COLO668 (cell line): ENCODE data around the gene FRMD4A.
"Not testable (repeated sequence)": the region's sequence is repeated elsewhere in the genome, so short reads cannot be mapped to it uniquely, and the experiment has no call there.

Experiments
- DNase-seq: peaks from one replicate; lab custom pipeline; 2025; ENCODE audit not compliant: unreplicated experiment; lab: John Stamatoyannopoulos, UW

FRMD4A gene

DNA sequence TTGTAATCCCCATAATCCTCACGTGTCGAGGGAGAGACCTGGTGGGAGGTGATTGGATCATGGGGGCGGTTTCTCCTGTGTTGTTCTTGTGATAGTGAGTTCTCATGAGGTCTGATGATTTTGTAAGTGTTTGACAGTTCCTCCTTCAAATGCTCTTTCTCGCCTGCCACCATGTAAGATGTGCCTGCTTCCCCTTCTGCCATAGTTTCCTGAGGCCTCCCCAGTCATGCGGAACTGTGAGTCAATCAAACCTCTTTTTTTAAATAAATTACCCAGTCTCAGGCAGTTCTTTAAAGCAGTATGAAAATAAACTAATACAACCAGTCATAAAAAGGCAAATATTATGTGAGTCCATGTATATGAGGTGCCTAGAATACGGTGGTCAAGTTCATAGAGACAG lies 87.5 kb downstream of the FRMD4A start:
- DNase-seq, result no peak

DNA sequence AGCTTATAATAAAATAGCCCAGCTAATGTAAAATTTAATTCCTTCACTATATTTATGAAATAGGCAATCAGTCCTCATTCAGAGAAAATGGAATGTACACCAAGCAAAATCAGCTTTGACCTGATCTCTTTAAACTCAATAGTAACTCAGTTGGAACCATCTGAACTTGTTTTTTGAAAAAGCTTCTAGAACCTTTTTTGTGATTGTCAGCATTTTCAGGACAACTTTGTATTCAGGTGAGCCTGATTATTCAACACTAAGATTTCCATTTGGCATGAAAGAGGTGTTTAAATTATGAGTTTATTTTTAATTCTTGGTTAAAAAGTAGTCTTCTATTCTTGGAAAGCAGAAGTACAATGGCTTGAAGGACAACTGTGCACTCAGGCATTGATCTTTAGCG lies 89.5 kb downstream of the FRMD4A start:
- no peak for DNase-seq

DNA sequence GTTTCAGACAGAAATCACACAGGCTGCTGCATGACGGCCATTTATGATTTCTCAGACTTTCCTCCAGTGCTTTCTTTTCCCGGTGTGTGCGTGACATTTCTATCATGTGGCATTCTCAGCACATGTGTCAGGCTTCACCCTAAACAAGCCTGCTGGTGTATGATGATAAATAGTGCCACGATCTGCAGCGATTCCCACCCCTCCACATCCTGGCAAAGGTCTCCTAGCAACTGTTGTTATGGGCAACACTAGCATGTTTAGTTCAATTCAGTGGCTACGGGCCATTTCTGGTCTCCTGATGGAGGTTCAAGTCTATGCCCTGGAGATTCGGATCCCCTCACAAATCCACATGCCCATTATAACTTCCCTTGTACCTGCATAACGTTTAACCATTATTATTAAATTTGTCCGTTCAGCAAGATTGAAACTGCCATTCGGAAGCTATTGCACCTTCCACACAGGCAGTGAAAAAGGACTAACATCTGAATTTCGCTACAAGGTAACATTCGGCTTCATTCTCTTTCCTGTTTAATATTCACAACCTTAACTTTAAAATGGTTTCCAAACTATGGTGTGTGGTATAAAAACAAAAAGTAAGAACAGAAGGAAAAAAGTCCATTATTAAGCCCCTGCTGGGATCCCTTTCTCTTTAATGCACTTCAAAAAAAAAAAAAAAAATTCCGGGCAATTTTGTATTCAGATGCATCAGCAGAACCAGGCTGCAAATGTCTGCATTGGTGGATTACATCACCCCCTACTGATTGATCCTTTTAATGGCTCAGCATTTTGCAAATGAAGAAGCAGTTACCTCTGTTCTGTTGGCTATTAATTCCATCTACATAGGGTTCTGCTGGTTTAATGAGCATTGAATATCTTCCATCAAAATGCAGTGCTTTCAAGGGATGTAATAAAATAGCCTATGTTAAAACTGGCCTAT lies 90.2 kb downstream of the FRMD4A start:
- DNase-seq, result peak; percentile 1

DNA sequence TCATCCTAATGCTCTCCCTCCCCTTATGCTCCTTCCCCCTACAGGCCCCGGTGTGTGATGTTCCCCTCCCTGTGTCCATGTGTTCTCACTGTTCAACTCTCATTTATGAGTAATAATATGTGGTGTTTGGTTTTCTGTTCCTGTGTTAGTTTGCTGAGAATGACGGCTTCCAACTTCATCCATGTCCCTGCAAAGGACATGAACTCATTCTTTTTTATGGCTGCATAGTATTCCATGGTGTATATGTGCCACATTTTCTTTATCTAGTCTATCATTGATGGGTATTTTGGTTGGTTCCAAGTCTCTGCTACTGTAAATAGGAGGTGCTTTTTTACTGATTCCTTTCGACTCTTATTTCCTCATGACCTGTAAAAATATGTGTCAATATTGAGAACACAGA lies 92.1 kb downstream of the FRMD4A start:
- DNase-seq, result not testable (repeated sequence)

DNA sequence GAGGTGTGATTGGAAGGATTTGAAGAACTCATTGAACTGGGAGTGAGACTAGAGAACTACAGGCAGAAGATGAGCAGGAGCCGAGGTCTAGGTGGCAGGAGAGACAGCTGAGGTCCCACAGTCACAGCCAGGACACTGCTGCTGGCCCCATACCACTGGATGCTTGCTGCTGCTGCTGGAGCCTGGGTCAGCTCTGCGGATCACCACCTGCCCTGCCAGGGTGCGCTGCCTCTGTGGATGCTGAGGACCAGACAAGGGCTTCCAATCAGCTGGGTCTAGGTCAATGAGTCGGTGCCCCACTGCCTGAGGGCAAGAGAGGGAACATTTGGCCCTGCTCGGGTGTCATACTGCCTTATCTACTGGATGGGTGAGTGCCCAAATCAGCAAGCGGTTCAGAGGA lies 94.4 kb downstream of the FRMD4A start:
- no peak for DNase-seq

DNA sequence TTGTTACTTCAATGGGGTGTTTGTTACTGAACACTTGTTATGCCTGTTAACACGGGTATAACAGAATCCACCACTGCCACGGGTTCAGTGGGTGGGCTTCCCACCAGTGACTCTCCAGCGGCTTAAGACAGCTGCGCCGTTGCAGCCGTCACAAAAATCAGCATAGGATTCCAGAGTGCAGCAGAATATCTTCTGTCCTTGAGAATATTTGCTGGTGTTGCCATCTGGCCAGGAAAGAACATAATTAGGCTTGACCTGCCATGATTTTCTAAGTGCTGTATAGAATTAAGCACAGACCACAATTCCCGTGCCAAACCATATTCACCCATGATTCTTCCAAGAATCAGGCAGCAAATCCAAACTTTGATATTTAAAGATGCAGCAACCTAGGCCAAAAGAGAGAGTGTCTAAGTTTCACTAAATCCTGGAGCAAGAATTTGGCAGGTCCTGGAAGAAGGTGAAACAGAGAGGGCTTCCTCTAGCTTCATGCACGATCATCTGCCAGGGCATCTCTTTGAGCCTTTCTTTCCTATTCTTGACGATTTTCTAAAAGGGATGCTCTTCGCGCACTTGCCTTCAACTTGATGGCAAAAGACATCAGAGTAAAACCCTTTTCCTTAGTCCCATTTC lies 95.0 kb downstream of the FRMD4A start:
- no peak for DNase-seq

DNA sequence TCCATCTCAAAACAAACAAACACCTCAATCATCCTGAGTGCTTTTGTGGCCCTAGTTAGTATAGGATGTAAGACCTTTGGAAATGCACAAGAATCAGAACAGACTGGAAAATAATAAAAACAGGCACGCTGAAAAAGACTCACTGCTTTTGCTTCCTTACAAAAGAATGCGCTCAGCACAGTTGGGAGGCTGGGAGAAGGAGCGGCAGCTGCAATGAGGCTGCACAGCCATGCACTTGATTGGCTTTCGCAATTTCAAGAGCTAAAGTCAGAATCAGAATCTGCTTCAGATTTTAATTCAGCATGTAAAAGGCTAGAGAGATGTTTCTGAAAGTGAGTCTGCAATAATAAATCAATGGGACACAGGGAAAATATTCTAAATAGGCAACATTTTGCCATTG lies 97.2 kb downstream of the FRMD4A start:
- DNase-seq, result no peak

DNA sequence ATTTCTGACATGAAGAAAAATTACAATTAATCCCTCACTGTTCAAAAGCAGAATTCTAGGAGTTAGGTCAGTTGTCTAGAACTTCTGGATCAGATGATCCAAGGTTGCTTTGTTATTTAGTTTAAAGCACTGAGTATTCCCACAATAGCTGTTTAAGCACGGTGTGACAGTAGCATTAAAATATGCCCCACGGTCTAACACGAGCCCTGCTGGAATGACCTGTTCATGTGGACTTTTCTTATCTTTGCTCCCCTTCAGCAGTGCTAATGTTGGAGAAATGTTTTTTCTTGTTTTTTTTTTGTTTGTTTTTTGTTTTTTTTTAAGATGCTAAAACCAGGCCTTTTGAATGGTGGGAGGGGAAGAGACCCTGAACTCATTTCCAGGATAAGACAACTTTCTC lies 101.9 kb downstream of the FRMD4A start:
- not testable (repeated sequence) for DNase-seq

DNA sequence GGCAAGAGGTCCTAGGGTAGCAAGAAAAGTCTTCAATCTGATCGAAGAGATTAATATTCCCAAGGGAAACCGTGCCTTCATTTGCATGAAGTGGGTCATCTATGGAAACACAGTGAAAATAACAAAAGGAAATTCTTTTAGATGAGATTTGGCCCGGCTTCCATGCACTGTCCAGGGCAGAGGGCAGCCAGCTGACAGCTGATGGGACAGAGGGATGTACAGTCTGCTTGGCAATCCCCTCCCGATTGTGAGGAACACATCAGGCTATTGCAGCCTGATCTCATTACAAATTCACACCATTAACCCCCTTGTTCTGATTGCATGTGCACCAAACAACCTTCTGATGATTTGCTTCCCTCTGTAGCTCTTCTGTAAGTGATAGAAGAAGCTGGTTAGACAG lies 105.3 kb downstream of the FRMD4A start:
- no peak for DNase-seq

DNA sequence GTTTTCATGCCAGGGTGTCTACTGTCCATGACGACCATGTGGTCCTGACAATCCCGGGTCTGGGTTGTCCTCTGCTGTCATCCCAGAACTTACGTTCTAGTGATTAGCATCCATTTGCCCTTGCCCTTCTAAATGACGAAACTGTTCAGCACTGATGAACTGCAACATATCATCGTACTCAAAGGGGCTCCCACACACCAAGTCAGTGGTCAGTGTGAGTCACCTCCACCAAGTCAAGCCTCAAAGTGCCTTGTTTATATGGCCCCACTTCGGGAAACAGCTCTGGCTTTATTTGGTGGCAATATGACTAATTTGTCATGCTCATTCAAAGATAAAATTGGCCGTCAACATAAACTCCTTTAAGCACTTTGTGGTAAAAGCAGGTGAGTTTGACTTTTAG lies 110.7 kb downstream of the FRMD4A start:
- no peak for DNase-seq

DNA sequence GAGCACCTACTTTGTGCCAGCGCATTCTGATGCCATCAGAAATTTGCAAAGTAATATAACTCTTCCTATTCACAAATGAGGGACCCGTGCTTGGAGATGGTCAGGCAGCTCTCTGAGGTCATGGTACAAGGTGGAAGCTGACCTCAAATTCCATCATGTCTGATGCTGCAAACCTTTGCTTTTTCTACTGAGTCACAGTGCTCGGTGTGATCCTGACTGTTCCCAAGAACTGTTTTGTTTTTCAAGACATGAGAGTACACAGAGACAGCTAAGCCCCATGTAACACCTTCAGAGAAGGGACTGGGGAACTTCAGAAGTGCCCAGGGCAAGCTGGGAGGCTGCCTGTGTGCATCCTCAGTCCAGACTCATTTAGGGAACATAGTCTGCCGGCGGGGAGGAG lies 111.3 kb downstream of the FRMD4A start:
- DNase-seq, result no peak

DNA sequence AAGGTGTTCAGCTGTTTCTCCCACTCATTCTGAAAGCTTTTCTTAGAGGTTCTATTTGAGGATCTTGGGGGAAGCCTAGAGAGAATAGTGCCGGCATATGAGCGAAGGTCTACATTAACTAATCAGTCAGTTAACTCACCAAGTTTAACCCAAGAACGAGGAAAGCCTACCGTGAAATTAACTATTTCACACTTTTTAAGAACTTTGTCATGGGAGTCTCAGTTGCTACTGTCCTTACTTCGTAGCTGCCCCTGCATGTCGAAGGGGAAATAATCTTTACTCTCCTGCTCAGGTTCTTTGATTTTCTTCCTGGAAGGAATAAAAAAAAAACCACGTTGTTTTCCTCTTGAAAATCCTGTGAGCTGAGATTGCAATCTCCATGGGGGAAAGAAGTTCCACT lies 115.1 kb downstream of the FRMD4A start:
- no peak for DNase-seq

DNA sequence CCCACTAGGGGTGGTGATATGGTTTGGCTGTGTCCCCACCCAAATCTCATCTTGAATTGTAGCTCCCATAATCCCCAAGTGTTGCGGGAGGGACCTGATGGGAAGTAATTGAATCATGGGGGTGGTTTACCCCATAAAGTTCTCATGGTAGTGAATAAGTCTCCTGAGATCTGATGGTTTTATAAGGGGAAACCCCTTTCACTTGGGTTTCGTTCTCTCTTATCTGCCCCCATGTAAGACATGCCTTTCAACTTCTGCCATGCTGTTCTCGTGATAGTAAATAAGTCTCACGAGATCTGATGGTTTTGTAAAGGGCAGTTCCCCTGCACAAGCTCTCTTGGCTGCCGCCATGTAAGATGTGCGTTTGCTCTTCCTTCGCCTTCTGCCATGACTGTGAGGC lies 117.0 kb downstream of the FRMD4A start:
- DNase-seq, result not testable (repeated sequence)

DNA sequence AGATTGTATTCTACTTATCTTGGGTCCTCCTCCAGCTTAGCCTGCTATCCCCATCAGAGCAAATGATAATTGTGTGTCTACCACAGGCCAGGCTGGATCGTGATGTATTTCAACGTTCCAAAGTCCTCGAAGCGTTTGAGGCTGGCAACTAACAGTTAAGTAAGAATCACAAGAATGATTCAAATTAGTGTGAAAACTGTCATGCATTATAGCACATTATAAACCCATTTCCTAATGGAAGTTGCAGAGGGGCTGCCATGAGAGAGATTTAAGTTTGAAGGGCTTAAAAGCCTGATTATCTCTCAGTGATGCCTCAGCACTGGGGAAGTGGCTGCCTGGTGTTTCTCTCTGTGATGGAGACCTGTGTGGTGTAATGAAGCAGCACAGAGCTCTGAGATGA lies 119.1 kb downstream of the FRMD4A start:
- no peak for DNase-seq

DNA sequence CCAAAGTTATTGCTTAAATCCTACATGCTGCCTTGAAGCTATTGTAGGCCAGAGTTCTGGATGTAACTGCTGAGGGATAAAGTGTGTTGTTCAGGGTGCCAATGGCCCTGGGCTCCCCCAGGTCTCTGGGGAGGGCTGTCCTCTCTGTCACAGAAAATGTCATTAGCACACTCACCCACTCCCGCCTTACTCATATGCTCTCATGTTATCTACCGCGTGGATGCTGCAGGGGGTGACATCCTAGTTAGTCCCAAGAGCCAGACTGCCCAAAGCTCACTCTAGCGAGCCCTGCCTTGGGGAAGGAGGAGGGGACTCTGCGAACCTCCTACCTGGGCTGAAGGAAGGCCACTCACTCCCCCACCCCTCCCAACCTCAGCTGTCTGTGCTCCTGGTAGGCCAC lies 122.5 kb downstream of the FRMD4A start:
- DNase-seq, result no peak

DNA sequence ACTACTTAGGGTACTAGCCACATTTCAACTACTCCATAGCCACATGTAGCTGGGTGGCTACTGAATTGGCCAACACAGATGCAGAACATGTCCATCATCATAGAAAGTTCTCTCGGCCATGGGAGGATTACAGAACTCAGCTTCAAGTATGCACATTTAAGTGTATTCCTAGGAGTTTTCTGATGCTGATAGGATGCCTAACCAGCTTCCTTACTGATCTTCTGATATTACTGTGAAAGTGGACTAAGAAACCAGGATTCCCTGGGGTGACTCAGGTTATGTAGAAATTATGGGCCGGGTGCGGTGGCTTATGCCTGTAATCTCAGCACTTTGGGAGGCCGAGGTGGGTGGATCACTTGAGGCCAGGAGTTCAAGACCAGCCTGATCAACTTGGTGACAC lies 125.5 kb downstream of the FRMD4A start:
- no peak for DNase-seq

DNA sequence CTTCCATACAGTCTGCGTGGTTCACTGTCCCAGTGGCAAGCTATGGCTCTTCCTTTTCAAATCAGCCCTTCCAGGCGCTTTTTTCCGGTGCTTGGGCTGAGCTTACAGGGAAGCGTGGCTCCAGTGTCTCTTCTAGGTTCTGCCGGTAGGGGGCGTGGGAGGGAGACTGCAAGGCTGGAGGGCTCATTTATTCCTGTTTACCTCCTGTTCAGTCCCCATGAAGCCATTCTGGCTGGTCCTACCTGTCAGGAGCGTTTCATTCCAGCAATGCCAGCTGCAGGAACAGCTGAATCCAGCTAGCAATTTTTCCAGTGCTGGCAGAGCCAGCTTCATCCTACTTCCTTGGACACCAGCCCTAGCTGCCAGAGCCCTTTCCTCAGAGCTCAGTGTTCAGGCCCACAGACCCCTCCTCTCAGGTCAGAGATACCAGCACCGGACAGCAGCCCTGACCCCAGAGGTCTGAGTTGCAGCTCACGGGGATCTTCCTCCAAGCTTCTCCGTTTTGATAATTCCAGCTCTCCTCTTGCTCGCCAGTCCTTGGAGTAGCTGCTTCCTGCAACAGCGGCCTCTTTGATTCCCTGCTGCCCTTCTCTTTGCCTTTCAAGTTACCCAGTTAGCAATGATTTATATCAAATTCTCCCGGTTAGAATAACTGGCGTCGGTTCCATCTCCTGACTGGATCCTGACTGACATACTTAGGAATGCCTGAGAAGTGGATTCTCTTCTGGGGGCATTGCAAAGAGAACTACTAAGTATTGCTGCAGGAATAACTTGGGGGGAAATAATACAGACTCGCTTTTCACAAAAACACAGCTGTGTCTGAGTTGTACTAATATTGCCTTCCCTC lies 129.8 kb downstream of the FRMD4A start:
- DNase-seq, result peak; percentile 8

DNA sequence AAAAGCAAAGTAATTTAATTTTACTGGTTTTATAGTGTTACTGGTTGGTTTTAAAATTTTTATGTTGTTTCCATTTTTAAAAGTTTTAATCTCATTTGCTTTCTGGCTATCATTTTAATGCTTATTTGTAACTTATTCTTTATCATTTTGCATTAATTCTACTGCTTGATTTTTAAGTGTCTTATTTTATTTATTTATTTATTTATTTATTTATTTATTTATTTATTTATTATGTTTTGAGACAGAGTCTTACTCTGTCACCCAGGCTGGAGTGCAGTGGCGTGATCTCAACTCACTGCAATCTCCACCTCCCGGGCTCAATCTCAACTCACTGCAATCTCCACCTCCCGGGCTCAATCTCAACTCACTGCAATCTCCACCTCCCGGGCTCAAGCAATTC lies 131.6 kb downstream of the FRMD4A start:
- not testable (repeated sequence) for DNase-seq

DNA sequence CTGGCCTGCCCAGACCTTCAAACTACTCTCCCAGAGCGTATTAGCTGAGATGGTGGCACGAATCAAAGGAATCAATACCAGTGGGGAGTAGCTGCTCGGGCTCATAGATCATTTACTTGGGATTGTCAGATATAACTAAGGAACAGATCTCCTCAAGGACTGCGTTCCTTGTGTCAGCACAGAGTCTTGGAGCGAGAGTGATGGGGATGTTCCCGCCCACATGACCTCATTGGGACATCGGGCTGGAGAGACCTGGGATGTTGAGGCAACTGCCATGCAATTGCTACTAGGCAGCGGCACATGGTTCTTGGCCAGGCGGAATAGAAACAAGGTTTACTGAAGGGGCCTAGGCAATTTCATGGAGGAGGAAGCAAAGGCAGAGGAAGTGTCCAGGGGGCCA lies 132.6 kb downstream of the FRMD4A start:
- no peak for DNase-seq

DNA sequence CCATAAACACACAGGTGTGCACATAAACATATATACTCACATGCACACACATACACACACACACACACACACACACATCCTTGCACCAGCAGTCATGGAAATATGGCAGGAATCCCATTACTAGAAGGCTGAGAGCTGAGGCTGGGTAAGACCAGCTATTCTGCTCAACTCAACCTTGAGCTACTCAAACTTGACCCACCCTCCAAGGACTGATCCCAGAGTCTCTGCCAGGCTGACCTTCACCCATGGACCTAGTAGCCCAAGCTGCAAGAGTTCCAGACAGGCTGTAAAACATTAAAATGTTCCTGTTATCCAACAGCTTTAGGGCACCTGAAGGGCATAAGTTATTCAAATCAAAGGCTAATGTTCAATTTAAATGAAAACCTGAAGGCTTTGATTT lies 134.6 kb downstream of the FRMD4A start:
- no peak for DNase-seq

DNA sequence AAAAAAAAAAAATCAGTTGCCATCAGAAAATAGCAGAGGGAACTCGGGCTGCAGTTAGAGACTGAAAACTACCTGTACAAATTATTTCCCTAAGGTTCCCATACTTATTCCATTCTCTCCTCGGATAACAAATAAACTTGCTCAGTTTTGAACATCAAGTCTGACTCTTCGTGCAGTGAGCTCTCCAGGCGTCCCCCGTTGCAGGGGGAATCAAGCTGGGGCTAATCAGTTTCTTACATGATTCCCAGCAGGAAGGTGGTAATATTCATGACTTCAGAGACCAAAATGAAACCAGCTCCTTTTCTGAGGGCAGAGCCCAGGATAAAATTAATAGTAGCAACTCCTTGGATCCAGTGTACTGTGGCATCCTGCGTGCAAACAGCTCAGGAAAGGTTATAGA lies 135.3 kb downstream of the FRMD4A start:
- DNase-seq, result no peak

DNA sequence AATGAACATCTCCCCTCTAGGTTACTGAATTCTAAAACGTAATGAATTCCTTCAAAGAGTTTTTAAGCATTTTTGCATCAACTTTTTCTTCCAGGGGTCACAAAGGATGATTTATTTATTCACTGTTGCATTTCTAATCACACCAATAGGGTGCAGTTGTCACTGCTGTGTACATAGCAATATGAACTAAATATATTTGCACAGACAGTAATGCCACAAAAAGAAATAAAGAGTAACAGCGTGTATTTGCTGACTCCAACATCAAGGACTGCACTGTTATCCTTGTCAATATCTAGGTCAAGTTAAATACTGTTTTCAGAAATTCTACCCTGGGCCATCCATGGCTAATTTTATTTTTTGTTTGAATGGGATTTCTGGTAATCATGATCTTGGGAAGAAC lies 138.0 kb downstream of the FRMD4A start:
- no peak for DNase-seq
